GM21390 (cell line): Measurements from ENCODE around the gene EPS15.
"Not testable (repeated sequence)": the region's sequence is repeated elsewhere in the genome, so short reads cannot be mapped to it uniquely, and the experiment has no call there.

Experiments used
- ATAC-seq: cut with Tn5 transposase; IDR thresholded peaks from one replicate; pipeline ENCODE4 v1.9.1; 2021; ENCODE audit not compliant: unreplicated experiment

EPS15 gene

GRCh38 chr1:51474832-51475620 is 44.0 kb downstream of the EPS15 start:
- ATAC-seq = not testable (repeated sequence)

DNA sequence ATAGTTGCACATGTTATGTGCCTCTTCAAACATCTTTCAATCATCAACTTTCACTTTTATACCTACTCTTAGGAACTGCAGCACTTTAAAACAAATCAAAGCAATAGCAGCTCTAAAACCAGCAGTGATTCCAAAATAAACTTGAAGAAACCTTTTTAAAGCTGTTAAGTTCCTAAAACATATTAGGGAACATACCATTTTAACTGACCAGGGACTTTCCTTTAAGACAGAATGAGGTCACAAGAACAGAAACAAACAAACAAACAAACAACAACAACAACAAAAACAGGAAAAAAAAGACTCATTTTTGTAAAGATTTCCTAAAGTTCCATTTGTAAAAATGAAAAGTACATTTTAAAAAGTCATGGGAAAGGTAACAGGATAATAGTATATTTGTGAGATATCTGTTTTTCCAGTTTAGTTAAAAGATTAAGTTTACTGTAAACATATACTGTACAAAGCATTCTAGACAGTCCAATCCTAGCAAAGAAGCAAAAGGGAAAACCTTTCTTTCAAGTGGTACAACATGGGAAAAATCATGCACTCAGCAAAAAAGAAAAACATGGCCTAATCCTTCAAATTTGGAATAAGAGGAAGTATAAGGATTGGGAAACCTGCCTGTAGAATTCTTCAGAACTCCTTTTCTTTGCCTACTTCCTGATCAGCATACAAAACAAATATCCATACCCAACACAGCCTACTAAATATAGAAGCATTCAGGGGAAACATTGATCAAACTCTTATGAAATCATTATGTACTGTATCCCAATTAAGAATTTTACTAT is 45.5 kb downstream of the EPS15 start:
- no peak for ATAC-seq

GRCh38 chr1:51472359-51472758 is 46.7 kb downstream of the EPS15 start:
- ATAC-seq = no peak

GRCh38 chr1:51469518-51469917 is 49.5 kb downstream of the EPS15 start:
- no peak for ATAC-seq

DNA sequence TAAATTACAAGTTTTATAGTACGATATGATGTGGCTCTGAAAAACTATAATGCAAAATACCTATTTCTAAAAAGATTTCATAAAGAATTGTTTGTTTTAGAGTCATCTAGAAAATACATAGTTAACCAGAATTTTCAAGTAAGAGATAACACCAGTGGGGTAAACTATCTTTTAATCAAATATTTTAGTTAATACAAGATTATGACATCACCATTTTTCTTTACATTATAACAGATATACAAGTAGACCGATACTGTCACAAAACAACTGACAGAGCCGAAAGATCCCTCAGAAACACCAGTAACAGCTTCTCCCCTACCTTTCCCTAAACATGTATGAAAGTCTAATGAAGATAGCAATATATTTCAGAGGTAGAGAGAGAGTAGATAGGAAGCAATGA is 54.2 kb downstream of the EPS15 start:
- ATAC-seq = no peak

DNA sequence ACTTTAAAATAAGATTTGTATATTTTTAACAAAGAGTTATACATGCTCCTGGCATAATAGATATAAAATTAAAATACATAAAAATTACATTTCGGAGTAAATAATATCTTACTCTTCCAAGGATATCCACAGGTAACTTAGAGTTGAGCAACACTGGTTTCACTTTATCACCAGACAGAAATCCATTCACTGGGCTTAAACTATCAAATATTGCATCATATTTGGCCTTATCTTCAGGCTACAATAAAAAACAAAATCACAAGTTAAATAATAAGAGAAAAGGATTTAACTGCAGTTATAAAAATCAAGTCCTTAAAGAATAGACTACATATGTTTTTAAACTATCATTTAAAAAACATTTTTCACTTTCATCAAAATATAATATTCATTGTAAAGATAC is 55.5 kb downstream of the EPS15 start:
- ATAC-seq = no peak

GRCh38 chr1:51462289-51462688 is 56.8 kb downstream of the EPS15 start:
- not testable (repeated sequence) for ATAC-seq

DNA sequence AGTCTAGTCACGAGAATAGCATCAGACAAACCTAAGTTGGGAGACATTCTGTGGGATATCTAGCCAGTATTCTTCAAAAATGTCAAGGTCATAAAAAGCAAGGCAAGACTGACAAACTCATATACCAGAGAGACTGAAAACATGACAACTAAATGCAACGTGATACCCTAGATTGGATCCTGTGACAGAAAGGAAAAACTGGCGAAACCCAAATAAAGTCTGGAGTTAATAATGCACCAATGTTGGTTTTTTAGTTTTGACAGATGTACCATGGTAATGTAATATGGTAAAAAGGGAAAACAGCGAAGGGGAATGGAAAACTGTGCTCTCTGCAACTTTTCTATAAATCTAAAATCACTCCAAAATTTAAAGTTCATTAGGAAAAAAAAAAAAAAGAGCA is 64.5 kb downstream of the EPS15 start:
- ATAC-seq = no peak

- no peak for ATAC-seq
These were observed 66.1 kb downstream of the EPS15 start for GRCh38 chr1:51453010-51453409.

DNA sequence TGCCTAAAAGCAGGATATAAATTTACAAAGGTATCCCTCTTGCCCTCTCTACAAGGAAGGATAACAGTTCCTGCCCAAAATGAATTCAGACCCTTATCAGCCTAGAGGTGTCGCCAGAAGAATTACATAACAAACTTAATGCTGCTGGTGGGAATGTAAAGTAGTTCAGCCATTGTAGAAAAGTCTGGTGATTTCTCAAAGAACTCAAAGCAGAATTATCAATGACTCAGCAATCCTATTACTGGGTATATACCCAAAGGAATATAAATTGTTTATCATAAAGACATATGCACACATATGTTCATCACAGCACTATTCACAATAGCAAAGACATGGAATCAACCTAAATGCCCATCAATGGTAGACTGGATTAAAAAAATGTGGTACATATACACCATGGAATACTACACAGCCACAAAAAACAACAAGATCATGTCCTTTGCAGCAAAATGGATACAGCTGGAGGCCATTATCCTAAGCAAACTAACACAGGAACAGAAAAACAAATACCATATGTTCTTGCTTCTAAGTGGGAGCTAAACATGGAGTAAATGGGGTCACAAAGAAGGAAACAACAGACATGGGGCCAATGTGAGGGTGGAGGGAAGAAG is 70.1 kb downstream of the EPS15 start:
- ATAC-seq = not testable (repeated sequence)

GRCh38 chr1:51445351-51446090 is 73.5 kb downstream of the EPS15 start:
- no peak for ATAC-seq

GRCh38 chr1:51444534-51445192 is 74.4 kb downstream of the EPS15 start:
- no peak for ATAC-seq

DNA sequence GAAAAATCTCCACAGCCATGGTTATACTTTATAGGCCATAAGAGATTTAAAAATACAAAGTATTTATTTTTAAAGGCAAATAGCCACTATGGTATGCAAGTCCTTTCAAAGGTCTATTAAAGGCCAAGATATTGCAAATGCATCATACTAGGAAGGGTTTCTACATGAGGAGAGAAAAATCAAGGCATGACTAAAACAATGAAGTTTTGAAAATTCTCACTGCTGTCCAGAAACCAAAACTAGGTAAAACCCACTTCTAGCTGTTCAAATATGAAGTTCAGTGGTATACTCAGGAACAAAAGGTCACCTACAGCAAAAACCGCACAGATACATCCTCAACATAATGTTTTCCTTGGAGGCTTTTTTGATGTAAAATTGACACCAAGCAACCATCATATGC is 75.0 kb downstream of the EPS15 start:
- peak; percentile 59 for ATAC-seq

GRCh38 chr1:51443555-51443954 is 75.5 kb downstream of the EPS15 start:
- no peak for ATAC-seq

- ATAC-seq = peak; percentile 41
These were observed 76.5 kb downstream of the EPS15 start for GRCh38 chr1:51442616-51443015.

GRCh38 chr1:51442198-51442597 is 76.9 kb downstream of the EPS15 start:
- ATAC-seq = peak; percentile 10

GRCh38 chr1:51439895-51440294 is 79.2 kb downstream of the EPS15 start:
- no peak for ATAC-seq

DNA sequence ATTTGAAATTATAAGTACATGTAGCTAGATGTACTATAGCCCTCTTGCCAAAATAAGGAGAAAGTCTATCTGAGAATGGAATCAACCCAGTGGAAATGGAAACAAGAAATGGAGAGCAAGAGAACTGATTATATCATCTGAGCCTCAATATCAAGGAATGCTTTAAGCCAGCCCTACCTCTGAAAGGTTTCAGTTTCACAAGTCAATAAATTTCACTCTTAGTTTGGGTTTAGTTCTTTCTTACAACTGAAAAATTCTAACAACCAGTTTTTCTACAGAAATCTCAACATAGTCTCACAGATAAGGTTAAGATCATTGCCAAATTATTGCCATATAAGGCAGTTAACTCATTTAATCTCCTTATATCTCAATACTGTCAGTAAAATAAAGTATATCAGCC is 80.0 kb downstream of the EPS15 start:
- no peak for ATAC-seq

GRCh38 chr1:51437391-51437790 is 81.7 kb downstream of the EPS15 start:
- ATAC-seq = not testable (repeated sequence)

DNA sequence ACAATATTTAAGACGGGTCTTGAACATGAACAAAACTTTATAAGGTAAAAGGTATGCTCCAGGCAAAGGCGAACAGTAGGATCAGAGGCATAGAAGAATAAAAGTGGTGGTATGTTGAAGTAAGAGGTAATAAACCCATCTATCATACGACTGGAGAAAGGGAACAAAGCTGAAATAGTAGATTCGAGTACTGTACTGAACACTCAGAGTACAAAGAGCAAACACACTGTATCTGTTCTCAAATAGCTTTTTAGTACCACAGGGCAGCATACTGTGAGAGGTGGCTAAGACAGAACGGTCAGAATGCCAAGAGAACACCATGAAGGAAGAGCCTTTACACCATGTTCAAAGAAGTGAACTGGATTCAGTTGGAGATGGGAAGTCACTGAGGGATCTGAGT is 83.2 kb downstream of the EPS15 start:
- no peak for ATAC-seq
